NCI-H2029 treated with DMSO at 0.1 percent for 48 hours (cell line): Measurements from ENCODE around the gene ZMYND10.

Experiments used
- DNase-seq: peaks from one replicate; lab custom pipeline; 2025; lab: John Stamatoyannopoulos, UW

Gene ZMYND10

DNA sequence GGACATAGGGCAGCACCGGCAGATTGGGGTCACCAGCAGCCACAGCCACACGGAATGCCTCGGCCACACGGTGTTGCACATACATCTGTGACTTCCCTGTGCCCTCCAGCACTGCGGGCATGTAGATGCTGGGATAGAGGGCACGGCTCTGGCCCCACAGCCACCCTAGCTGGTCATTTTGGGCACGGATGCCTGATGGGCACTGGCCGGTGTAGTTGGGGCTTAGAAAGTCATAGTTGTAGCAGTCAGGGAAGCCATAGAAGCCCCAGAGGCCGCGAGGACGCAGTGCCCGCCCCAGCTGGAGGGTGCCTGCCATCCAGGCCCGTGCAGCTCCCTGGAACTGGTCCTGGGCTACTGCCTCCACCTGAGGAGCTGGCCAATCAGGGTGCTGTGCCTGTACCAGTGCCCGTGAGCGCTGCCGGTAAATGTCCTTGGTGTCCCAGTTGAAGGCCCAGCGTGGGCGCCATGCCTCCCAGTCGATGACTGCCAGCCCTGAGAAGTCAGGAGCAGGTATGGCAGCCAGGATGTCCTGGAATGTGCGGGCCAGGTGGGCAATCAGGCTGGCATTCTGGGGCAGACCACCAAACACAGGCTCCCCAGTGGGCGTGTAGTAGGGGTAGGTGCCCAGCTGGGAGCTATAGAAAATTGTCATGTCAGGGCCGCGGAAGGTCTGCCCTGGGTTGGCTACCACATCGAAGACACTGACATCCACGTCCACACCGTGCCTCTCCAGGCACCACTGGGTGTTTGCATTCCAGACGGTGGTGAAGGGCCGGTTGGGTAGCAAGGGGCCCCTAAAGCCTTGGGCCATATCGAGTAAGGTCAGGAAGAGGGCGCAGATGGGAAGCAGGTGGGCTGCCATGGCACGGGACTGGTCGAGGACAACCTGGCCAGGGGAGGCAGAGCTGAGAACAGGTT is 43.2 kb downstream of the ZMYND10 start:
- no peak for DNase-seq

DNA sequence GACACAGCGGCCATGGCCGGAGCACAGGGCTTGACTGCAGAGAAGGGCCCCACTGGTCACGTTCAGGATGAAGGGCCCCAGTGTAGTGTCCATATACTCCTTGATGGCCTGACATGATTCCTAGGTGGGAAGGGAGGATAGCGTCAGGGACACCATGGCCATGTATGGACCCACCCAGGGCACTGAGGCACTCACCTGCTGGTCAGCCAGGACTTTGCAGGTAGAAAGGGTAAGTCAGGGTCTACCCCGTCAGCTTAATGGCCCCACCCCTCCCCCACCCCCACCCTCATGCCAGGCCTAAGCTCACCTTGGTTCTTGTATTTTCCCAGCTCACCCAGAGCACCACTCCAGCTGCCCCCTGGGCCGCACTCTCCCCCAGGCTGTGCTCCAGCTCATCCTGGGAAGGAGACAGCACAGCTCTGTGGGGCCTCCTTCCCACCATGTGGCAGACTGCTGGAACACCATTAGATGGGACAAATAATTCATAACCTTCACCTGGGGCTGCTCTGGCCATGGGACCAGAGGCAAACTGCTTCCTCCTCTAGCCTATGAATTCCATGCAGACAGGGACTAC is 44.8 kb downstream of the ZMYND10 start:
- no peak for DNase-seq

DNA sequence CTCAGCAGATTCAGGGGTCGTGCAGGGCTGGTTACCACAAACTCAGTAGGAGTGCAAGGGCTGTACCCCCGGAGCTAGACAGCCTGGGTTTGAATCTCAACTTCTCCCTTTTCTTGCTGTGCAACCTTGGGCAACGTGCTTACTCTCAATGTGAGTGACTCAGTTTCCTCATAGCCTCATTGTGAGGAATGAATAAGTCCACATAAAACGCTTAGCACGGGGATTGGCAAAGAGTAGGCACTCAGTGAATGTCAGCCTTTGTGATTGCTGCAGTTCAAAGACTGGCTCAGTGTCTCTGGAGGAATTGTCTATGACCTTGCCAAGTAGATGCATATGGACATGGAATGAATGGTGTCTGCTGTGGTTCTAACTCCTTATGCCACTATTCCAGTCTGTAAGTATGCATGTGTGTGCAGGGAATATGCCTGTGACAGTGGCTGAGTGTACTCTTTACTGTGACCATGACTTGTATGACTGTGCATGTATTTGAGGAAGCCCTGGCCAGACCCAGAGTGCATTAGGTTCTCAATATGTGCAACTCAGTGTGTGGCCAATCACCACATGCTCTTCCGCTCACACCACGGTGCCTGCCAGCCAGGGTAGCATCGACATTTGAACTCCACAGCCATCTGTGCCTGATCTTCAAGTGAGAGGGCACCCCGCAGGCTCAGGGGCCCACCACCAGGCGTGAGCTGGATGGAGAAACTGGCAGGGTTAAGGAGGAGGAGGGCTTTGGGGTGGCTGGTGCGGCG is 45.4 kb downstream of the ZMYND10 start:
- no peak for DNase-seq

DNA sequence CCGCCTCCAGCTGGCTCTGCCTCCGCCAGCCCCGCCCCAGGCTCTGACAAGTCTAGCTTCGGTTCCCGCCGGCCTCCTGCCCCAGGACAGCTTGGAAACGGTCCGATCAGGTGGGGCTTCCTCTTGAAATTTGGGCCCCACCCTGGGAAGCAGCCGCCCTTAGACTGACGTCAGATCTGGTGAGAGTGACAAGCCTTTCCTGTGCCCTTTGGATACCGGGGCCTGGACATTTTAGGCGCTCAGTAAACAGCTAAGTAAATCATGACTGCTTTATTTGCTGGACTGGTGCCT is 45.9 kb downstream of the ZMYND10 start:
- no peak for DNase-seq

DNA sequence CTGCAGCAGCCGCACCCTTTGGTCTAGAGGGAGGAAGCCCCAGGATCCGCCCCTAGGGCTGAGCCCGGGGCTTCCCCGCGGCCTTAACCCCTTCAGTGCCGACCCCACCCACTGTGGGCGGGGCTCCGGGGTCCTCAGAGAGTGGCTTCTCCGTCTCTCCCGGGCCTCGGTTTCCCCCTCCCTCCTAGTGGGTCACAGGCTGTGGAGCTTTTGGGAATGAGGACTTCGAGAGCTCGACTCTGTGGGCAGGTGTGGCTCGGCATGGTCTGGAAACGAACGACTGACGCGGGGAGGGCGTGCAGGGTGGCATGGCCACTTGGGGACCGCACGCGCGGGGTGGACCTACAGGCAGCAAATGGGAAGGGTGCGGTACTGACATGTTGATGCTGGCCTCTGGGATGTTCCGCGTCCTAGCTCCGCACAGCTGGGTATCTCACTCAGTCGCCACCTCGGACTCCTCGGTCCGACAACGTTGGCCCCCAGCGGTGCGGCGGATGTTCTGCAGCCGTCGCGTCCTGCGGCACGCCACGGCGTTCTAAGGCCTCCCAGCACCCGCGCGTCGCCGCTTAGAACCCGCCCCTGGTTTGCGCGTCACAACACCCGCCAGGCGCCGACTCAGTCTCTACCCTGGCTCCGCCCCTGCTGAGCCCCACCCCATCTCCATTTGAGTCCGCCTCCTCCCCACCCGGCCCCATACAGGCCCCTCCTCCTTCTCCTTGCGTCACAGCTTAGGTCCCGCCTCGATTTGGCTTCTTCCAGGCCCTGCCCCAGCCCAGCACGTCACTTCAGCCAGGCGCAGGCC is 46.5 kb downstream of the ZMYND10 start, which contains the start of the genes HYAL3 and NAA80:
Gene HYAL3 (minus strand): TSS at position 570 of the 802 bp plus-strand sequence. CDS start 3,803 bp downstream, outside the sequence.
Gene NAA80 (minus strand): TSS at position 570 of the 802 bp plus-strand sequence. CDS start 1,942 bp downstream, outside the sequence.
- DNase-seq: peak; percentile 74

- no peak for DNase-seq
Measured at GRCh38 chr3:50297896-50298725, 47.4 kb downstream of the ZMYND10 start.

- DNase-seq: no peak
Measured at GRCh38 chr3:50297384-50297775, 48.2 kb downstream of the ZMYND10 start.

DNA sequence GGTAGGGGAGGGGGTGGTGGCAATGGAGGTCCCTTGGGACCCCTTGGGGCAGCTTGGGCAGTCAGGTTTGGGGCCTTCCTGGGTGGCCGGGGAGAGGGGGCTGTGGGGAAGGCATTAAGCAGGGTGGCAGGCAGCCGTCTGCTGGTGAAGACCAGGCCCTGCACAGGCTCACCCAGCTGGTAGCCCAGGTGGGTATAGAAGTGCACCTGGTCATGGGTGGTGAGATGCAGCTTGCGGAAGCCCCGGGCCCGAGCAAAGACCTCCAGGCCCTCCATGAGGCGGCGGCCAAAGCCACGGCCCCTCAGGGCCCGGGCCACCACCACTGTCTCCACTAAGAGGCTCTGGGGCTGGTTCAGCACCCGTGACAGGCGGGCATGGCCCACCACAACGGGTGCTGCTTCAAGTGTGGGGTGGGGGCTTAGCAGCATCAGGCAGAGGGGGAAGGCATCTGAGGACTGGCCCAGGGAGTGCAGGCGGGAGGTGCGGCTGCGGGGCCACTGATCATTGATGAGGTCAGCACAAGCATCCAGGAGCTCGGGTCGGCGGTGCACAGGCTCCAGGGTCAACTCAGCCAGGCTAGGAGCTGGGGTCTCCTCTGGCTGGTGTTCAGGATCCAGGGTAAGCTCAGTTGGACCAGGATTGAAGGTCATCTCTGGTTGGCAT is 48.7 kb downstream of the ZMYND10 start:
- DNase-seq: no peak

DNA sequence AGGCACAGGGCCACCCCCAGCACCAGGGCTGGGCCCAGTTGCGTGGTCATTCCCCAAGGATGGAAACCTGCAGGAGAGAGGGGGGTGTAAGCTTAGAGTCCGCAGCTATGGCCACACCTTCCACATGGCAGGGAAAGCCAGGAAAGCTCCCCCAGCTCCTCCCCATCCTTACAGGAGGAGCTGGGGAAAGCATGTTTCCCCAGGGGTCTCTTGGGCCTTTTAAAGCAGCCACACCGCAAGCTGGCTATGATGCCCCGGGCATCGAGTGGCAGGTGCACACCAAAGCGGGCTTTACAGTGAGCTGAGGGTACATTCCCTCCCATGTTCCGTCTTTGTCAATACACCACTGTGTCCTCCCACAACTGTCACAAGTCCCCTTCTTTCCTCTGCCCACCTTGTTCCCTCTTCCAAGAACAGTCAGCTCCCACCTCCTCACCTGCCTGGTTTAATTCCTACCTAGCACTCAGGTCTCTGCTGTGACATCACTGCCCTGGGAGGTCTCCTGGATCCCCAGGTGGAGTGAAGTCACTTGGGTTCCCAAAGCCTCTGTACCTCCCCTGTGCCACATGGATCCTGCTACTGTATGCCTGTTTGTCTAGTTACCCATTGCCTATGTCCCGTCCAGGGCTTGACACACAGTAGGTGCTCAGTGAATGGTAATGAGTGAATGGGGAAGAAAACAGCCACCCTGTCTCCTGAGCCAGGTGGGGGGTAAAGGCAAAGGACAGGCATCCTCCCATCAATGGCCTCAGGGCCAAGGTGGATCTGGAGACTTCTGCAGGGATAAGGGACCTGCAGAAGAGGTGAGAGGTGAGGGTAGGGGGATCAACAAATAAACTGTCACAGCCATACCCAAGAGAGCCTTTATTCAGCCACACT is 49.7 kb downstream of the ZMYND10 start:
- no peak for DNase-seq

DNA sequence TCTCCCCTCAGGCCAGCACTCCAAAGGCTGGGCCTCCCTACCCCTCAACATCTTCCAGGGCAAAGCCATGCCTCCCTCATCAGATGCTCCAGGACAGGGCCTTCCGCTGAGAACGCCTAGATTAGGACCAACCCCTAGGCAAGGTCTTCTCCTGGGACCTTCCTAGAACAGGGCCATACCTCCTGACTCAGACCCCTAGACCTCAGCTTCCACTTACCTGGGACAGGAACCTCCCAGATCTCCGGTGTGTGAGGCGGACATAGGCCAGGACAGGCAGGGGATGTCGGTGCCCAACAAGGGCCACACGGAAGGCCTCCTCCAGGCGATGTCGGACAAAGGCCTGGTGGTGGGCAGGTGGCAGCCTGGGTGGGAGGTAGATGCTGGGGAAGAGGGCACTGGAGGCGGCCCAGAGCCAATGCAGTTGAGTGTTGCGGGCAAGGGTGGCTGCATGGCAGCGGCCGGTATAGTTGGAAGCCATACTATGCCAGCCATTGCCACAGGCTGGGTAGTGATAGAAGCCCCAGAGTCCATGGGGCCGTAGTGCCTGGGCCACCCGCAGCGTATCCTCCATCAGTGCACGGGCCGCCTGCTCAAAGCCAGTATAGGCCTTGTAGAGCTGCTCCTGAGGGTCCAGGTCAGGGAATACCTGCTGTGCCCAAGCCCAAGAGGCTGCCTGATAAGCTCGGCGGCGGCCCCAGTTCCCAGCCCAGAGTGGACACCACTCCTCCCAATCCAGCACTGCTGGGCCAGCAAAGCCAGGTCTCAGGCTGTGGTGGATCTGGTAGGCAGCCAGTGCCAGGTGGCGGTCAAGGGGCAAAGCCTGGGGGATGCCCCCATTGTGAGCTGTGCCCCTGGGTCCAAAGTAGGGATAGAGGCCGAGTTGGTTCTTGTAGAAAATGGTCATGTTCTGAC is 50.8 kb downstream of the ZMYND10 start:
- DNase-seq: no peak

DNA sequence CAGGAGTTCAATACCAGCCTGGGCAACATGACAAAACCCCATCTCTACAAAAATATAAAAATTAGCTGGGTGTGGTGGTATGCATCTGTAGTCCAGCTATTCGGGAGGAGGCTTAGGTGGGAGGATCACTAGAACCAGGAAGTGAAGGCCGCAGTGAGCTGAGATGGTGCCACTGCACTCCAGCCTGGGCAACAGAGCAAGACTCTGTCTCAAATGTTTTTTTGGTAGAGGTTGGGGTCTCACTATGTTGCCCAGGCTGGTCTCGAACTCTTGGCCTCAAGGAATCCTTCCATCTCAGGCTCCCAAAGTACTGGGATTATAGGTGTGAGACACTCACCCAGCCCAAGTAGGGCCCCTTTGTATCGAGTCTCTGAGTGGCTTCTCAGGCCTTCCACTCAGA is 51.4 kb downstream of the ZMYND10 start:
- DNase-seq: no peak

- no peak for DNase-seq
Measured at GRCh38 chr3:50293079-50293801, 52.3 kb downstream of the ZMYND10 start.

- peak; percentile 61 for DNase-seq
Measured at GRCh38 chr3:50292159-50293078, 53.1 kb downstream of the ZMYND10 start, which contains the start of gene IFRD2. TSS of gene IFRD2 (minus strand) at chr3:50292429. CDS start at chr3:50292274, 155 bp downstream.
